Immature natural killer cell (primary cell): Measurements from ENCODE around the gene TESK1. TPM values are rescaled to one million over a fixed set of nuclear protein-coding genes. Genes with fewer than 3 reads are reported as not detected.
A peak's percentile ranks its signal among the peaks of the same experiment; 100 is the strongest.

Source experiments
- DNase-seq, 3 donors: peaks; one replicate each; pipeline ENCODE4 v3.0.0; 2022; ENCODE audit warnings: mixed read lengths in 1 of 3
- H3K27ac Mint-ChIP-seq, 6 donors: one replicate each; pipeline ENCODE4 v1.8.0; 2020; ENCODE audit warnings: mixed read lengths in 6 of 6, mild to moderate bottlenecking in 5 of 6, inconsistent platforms in 4 of 6, moderate library complexity in 3 of 6
- H3K27me3 Mint-ChIP-seq, 3 donors: one replicate each; pipeline ENCODE4 v1.8.0; 2020 to 2021; ENCODE audit warnings: low read depth in 3 of 3, mild to moderate bottlenecking in 3 of 3, mixed read lengths in 3 of 3, moderate library complexity in 3 of 3, inconsistent platforms in 1 of 3
- H3K36me3 Mint-ChIP-seq, 3 donors: one replicate each; pipeline ENCODE4 v1.8.0; 2020; ENCODE audit warnings: mixed read lengths in 3 of 3, inconsistent platforms in 2 of 3, mild to moderate bottlenecking in 2 of 3
- H3K4me1 Mint-ChIP-seq, 2 donors: one replicate each; pipeline ENCODE4 v1.8.0; 2020; ENCODE audit warnings: inconsistent platforms in 2 of 2, mild to moderate bottlenecking in 2 of 2, mixed read lengths in 2 of 2, moderate library complexity in 1 of 2
- H3K4me3 Mint-ChIP-seq, 5 donors: one replicate each; pipeline ENCODE4 v1.8.0; 2020; ENCODE audit warnings: mild to moderate bottlenecking in 5 of 5, mixed read lengths in 5 of 5, inconsistent platforms in 3 of 5, moderate library complexity in 3 of 5
- H3K9me3 Mint-ChIP-seq, 6 donors: one replicate each; pipeline ENCODE4 v1.8.0; 2020; ENCODE audit warnings: mild to moderate bottlenecking in 6 of 6, mixed read lengths in 6 of 6, inconsistent platforms in 4 of 6, moderate library complexity in 3 of 6
- polyA plus RNA-seq, 3 donors: library from polyadenylated mRNA; unstranded; fragments of 300-500 nt; fragmentation: Illumina TruSeq; gene quantifications; one replicate each; pipeline ENCODE4 v1.2.3, GENCODE V29; 2021

The TESK1 gene
- polyA plus RNA-seq, 3 donors from 2014 or later: 6.5 to 23.7 (median 8.1) TPM

DNA sequence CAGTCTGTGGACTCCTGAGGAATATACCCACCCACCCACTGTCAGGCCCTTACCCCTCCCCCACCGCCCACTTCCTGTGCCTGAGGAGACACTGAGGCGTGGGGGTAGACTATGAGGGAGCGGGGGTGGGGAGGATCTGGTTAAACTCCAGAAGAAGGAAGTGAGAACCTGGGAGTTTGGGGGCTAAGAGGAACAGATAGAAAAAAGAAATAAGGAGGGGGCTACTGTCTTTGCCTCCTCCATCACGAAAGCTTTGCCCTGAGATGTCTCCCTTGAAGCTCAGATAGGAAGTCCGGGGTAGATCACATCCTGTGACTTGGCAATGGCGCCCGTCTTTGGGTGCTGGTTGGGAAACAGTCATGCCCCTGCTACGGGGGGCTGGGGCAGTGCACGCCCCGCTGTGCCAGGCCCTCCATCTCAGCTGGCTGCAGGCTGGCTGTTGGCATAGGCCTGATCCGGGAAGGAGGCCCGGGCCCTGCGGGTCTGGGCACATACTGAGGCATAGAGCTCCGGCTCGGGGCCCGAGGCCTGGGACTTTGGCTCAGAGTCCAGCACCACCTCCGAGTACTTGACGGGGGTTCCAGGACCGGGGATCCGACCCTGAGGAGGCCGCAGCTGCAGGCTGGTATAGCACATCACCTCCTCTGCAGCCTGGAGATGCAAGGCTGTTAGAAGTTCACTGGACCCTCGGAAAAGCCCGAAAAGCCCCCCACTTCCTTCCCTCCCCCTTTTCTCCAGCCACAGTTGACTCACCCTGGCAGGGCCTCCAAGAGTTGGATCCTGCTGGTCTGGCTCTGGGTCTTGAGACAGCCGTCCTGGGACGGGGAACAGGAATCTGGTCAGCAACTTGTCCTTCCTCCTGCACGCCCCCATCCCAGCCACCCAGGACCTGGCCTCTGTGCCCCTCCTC, 44.6 kb downstream of the TESK1 start:
- H3K4me3 Mint-ChIP-seq: peak overlapping the region in 3 of 5 donors; percentile 25 to 41 (median 30)
- DNase-seq: no peak
- peaks cover 47 to 57% of the 10 kb centered on the region in 2 donors for H3K4me1 Mint-ChIP-seq

GRCh38 chr9:35650341-35651158, 45.5 kb downstream of the TESK1 start, which contains the start of gene SIT1:
Gene SIT1, minus strand, starts transcription at chr9:35650931. Its CDS starts 78 bp downstream, at chr9:35650853.
- peaks cover 45 to 51% of the 10 kb centered on the region in 2 donors for H3K4me1 Mint-ChIP-seq
- H3K27ac Mint-ChIP-seq: peak within 1 kb of the TSS in 3 of 6 donors; percentile 15 to 50 (median 37)
- H3K9me3 Mint-ChIP-seq: no peaks in the 10 kb centered on the region
- no peaks in the 10 kb centered on the region for H3K36me3 Mint-ChIP-seq
- H3K4me3 Mint-ChIP-seq: no peak within 1 kb of the TSS
- no peak for DNase-seq
- H3K27me3 Mint-ChIP-seq: peaks cover 10 to 18% (median 10%) of the 10 kb centered on the region in 3 donors

More for the DNA sequence above, 44.6 kb downstream of the TESK1 start:
- Mint-ChIP-seq H3K27me3 (peaks cover 10 to 18% (median 10%) of the 10 kb centered on the region in 3 donors), H3K9me3 (no peaks in the 10 kb centered on the region), H3K27ac (peak overlapping the region in 4 of 6 donors; percentile 60 to 79 (median 72)), H3K36me3 (no peaks in the 10 kb centered on the region)

GRCh38 chr9:35651956-35652828, 47.1 kb downstream of the TESK1 start:
- Mint-ChIP-seq H3K4me1 (peaks cover 47 to 54% of the 10 kb centered on the region in 2 donors), H3K9me3 (no peaks in the 10 kb centered on the region), H3K27me3 (peaks cover 8 to 16% (median 14%) of the 10 kb centered on the region in 3 donors), H3K36me3 (no peaks in the 10 kb centered on the region), H3K27ac (no peak overlapping the region), H3K4me3 (no peak overlapping the region)
- DNase-seq: no peak

DNA sequence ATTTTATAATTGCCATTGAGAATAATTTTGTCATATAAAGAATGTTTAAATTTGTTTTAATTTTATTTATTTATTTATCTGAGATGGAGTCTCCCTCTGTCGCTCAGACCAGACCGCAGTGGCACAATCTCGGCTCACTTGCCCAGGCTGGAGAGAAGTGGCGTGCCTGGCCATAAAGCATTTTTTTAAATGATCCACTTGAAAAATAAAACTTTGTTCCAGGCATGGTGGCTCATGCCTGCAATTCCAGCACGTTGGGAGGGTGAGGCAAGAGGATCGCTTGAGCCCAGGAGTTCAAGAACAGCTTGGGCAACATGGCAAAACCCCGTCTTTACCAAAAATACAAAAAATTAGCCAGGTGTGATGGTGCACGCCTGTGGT, 47.8 kb downstream of the TESK1 start:
- no peak for DNase-seq
- peaks cover 0 to 2% (median 1%) of the 10 kb centered on the region in 6 donors for H3K9me3 Mint-ChIP-seq
- H3K27ac Mint-ChIP-seq: no peak overlapping the region
- no peak overlapping the region for H3K4me3 Mint-ChIP-seq
- peaks cover 8 to 16% (median 14%) of the 10 kb centered on the region in 3 donors for H3K27me3 Mint-ChIP-seq
- H3K36me3 Mint-ChIP-seq: no peaks in the 10 kb centered on the region
- H3K4me1 Mint-ChIP-seq: peaks cover 47 to 54% of the 10 kb centered on the region in 2 donors

GRCh38 chr9:35653611-35654010, 48.5 kb downstream of the TESK1 start:
- Mint-ChIP-seq H3K36me3 (no peaks in the 10 kb centered on the region), H3K4me1 (peaks cover 41 to 50% of the 10 kb centered on the region in 2 donors), H3K9me3 (peaks cover 0 to 5% (median 3%) of the 10 kb centered on the region in 6 donors), H3K27me3 (peaks cover 13 to 21% (median 20%) of the 10 kb centered on the region in 3 donors), H3K27ac (no peak overlapping the region), H3K4me3 (no peak overlapping the region)
- DNase-seq: no peak

- peak; percentile 46 to 50 (median 48) for DNase-seq
- peaks cover 11 to 30% (median 24%) of the 10 kb centered on the region in 3 donors for H3K27me3 Mint-ChIP-seq
- peaks cover 8 to 19% (median 19%) of the 10 kb centered on the region in 3 donors for H3K36me3 Mint-ChIP-seq
- peaks cover 0 to 5% (median 3%) of the 10 kb centered on the region in 6 donors for H3K9me3 Mint-ChIP-seq
- H3K4me1 Mint-ChIP-seq: peaks cover 51 to 61% of the 10 kb centered on the region in 2 donors
- H3K4me3 Mint-ChIP-seq: peak overlapping the region; percentile 81 to 91 (median 87)
- peak overlapping the region; percentile 97 to 100 (median 99) for H3K27ac Mint-ChIP-seq
Observed at GRCh38 chr9:35656348-35656747, 51.3 kb downstream of the TESK1 start.

GRCh38 chr9:35656831-35657545, 51.9 kb downstream of the TESK1 start:
- no peak for DNase-seq
- H3K27ac Mint-ChIP-seq: peak overlapping the region; percentile 97 to 100 (median 99)
- peaks cover 11 to 30% (median 24%) of the 10 kb centered on the region in 3 donors for H3K27me3 Mint-ChIP-seq
- H3K36me3 Mint-ChIP-seq: peaks cover 12 to 23% (median 23%) of the 10 kb centered on the region in 3 donors
- H3K4me3 Mint-ChIP-seq: peak overlapping the region; percentile 81 to 91 (median 87)
- peaks cover 0 to 5% (median 3%) of the 10 kb centered on the region in 6 donors for H3K9me3 Mint-ChIP-seq
- peaks cover 56 to 65% of the 10 kb centered on the region in 2 donors for H3K4me1 Mint-ChIP-seq

DNA sequence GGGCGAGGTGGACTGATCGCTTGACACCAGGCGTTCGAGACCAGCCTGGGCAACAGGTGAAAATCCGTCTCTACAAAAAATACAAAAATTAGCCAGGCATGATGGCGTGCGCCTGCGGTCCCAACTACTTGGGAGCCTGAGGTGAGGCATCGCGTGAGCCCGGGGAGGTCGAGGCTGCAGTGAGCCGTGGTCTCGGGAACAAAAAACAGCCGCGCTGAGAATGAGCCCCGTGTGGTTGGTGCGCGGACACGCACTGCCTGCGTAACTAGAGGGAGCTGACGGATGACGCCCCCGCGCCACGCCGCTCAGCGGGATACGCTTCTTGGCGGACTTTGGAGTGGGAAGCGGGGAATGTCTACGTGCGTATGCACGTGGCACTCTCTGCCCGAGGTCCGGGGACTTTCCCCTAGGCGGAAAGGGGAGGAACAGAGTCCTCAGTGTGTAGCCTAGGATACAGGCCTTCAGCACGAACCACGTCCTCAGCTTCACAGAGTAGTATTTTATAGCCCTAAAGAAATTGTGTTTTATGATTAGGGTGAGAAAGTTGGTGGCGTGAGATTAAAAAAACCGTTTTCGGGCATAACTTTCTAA, 52.6 kb downstream of the TESK1 start, which contains the start of gene RMRP:
TSS of gene RMRP (minus strand) at position 474 of the 591 bp plus-strand sequence.
- Mint-ChIP-seq H3K27me3 (peaks cover 11 to 30% (median 26%) of the 10 kb centered on the region in 3 donors), H3K4me3 (peak within 1 kb of the TSS; percentile 81 to 91 (median 89)), H3K27ac (peak within 1 kb of the TSS; percentile 97 to 100 (median 99)), H3K9me3 (peaks cover 0 to 5% (median 3%) of the 10 kb centered on the region in 6 donors), H3K4me1 (peaks cover 63 to 71% of the 10 kb centered on the region in 2 donors), H3K36me3 (peaks cover 13 to 24% (median 23%) of the 10 kb centered on the region in 3 donors)
- DNase-seq: peak; percentile 90 to 94 (median 93)

DNA sequence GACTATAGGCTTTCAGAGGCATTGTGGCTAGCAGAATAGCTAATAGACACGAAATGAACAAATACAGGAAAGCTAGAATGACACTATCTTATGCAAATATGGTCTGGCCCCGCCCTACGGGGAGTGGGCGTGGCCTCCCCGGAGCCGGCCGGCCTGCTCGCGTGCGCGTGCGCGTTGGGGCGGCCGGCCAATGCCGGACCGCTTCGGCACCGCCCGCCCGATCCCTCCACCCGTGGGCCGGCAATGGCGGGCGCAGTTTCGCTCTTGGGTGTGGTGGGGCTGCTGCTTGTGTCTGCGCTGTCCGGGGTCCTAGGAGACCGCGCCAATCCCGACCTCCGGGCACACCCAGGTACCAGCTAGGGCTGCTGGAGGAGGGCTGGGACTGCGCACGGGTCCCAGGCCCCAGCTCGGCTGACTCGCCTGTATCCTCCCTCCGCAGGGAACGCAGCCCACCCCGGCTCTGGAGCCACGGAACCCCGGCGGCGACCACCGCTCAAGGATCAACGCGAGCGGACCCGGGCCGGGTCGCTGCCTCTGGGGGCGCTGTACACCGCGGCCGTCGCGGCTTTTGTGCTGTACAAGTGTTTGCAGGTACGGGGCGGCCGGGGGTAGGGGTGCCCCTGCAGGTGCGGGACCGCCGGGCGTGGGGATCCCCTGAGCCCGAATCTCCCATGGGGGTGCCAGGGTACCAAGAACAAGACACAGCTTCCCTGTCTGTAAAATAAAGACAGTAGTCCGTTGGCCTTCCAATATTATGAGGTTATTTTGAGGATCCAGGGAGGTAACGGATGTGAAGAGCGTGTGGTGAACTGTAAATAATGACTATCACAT, 53.3 kb downstream of the TESK1 start, which contains the start of gene CCDC107:
TSS of gene CCDC107 (plus strand) at position 156 of the 831 bp plus-strand sequence. CDS start at position 244, 88 bp downstream.
- peaks cover 0 to 5% (median 3%) of the 10 kb centered on the region in 6 donors for H3K9me3 Mint-ChIP-seq
- peak within 1 kb of the TSS; percentile 81 to 91 (median 89) for H3K4me3 Mint-ChIP-seq
- peaks cover 13 to 24% (median 23%) of the 10 kb centered on the region in 3 donors for H3K36me3 Mint-ChIP-seq
- peaks cover 11 to 30% (median 26%) of the 10 kb centered on the region in 3 donors for H3K27me3 Mint-ChIP-seq
- peaks cover 70 to 78% of the 10 kb centered on the region in 2 donors for H3K4me1 Mint-ChIP-seq
- peak within 1 kb of the TSS; percentile 97 to 100 (median 99) for H3K27ac Mint-ChIP-seq
- DNase-seq: peak; percentile 91 to 93 (median 93)

GRCh38 chr9:35658968-35659220, 53.8 kb downstream of the TESK1 start:
- H3K27me3 Mint-ChIP-seq: peaks cover 11 to 30% (median 26%) of the 10 kb centered on the region in 3 donors
- H3K36me3 Mint-ChIP-seq: peaks cover 13 to 24% (median 23%) of the 10 kb centered on the region in 3 donors
- peaks cover 0 to 5% (median 3%) of the 10 kb centered on the region in 6 donors for H3K9me3 Mint-ChIP-seq
- no peak for DNase-seq
- peak overlapping the region; percentile 89 to 100 (median 92) for H3K27ac Mint-ChIP-seq
- peaks cover 74 to 84% of the 10 kb centered on the region in 2 donors for H3K4me1 Mint-ChIP-seq
- peak overlapping the region; percentile 81 to 91 (median 89) for H3K4me3 Mint-ChIP-seq

DNA sequence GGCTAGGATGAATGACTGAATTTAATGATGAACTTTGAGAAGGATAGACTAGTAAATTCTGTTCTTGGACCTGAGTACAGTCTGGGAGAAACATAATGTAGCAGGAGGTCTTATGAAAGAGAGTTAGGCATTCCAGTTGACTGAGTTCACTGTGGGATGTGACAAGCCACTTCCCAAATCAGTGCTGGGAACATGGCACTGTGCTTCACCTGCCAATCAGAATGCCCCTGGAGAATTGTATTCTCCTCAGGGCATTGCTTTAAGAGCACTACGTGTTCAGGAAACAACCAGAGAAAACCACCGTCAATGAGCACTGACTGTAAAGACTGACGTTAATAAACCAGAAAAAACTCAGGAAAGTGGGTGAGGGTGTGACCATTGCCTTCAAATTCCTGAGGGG, 54.3 kb downstream of the TESK1 start:
- H3K9me3 Mint-ChIP-seq: peaks cover 0 to 5% (median 3%) of the 10 kb centered on the region in 6 donors
- H3K27ac Mint-ChIP-seq: peak overlapping the region; percentile 89 to 100 (median 92)
- H3K4me1 Mint-ChIP-seq: peaks cover 78 to 85% of the 10 kb centered on the region in 2 donors
- H3K36me3 Mint-ChIP-seq: peaks cover 13 to 24% (median 23%) of the 10 kb centered on the region in 3 donors
- H3K27me3 Mint-ChIP-seq: peaks cover 11 to 30% (median 26%) of the 10 kb centered on the region in 3 donors
- H3K4me3 Mint-ChIP-seq: peak overlapping the region; percentile 81 to 91 (median 89)
- DNase-seq: no peak
